ENCODE measurements around the gene ALX4. TPM values are rescaled to one million over a fixed set of nuclear protein-coding genes. Genes with fewer than 3 reads are reported as not detected.
A peak's percentile ranks its signal among the peaks of the same experiment; 100 is the strongest.

Gene ALX4
- total and polyA plus RNA-seq, 7 donors = 0.04 to 0.23 (median 0.14) TPM; not detected in 1

DNA sequence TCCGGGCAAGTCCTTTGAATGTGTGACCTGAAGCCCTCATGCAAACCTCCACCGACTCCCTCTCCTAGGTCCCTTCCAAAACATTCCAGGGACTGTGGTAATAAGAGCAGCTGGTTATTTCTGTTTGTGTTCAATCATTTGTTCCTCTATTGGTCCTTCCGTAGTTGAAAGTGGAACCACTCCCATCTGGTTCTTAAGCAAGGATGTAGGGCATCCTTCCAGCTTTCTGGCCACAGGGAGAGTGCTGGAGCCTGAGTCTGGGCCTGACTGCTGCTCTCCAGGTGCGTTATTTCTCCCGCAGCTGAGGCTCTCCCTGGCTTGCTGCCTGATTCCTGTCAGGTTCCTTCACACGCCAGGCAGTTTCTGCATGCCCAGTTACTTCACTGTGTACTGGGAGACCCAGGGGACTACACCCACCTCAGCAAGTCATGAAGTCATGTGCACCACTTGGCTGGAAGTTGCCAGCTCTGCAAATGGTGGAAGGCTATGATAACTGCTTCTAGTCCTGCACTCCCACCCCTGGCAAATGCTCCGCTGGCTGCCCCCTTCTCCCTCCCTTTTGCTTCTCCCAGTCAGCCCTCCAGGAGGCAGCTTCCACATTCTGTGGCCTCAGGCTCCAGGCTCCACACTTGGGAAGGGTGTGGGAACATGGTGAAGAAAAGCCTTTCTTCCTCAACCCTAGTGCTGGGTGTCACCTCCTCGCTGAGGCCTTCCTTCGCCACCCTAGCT, 4.0 kb upstream of the ALX4 start:
- TF ChIP-seq, protein P1, sequence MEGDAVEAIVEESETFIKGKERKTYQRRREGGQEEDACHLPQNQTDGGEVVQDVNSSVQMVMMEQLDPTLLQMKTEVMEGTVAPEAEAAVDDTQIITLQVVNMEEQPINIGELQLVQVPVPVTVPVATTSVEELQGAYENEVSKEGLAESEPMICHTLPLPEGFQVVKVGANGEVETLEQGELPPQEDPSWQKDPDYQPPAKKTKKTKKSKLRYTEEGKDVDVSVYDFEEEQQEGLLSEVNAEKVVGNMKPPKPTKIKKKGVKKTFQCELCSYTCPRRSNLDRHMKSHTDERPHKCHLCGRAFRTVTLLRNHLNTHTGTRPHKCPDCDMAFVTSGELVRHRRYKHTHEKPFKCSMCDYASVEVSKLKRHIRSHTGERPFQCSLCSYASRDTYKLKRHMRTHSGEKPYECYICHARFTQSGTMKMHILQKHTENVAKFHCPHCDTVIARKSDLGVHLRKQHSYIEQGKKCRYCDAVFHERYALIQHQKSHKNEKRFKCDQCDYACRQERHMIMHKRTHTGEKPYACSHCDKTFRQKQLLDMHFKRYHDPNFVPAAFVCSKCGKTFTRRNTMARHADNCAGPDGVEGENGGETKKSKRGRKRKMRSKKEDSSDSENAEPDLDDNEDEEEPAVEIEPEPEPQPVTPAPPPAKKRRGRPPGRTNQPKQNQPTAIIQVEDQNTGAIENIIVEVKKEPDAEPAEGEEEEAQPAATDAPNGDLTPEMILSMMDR (IDR thresholded peaks at IDR 0.05) = no peak
- WGBS, 3 donors = 32 to 41% (median 34%) methylated on average over 9 of the region's 9 CpGs
- H3K27me3 ChIP-seq (ENCODE audit: insufficient read depth in 3 of 3, low read length in 2 of 3) = peaks cover 4 to 98% (median 56%) of the 10 kb centered on the region in 3 donors
- intact Hi-C loops (cut with DNase I) = no loop called here
- ATAC-seq (no peak), DNase-seq (no peak)
- H3K4me1 ChIP-seq = peaks cover 31% of the 10 kb centered on the region
- H3K9me3 ChIP-seq = no peaks in the 10 kb centered on the region
- no peaks in the 10 kb centered on the region for H3K36me3 ChIP-seq (ENCODE audit: insufficient read depth in 1 of 2, low read depth in 1 of 2)
- no peak overlapping the region for H3K27ac ChIP-seq
- no peak overlapping the region for H3K4me3 ChIP-seq

DNA sequence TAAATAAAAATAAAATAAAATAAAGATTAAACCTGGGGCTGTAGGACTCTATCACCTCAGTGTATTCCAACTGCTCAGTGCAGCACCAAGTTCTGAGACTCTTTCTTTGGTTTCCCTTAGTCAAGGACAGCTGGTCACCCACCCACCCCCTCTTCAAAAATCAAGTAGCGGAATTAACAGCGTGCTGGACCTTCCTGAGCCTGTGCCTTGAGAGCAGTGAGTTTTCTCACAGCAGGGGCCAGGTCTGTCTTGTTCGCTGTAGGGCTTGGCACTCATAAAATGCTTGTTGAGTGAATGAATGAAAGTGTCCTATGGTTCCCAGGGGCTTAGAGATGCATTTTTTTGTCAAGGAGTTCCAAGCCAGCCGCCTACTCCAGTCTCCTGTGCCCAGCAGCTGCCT, 2.9 kb upstream of the ALX4 start:
- intact Hi-C loops (cut with DNase I) = no loop called here
- H3K36me3 ChIP-seq (ENCODE audit: insufficient read depth in 1 of 2, low read depth in 1 of 2) = no peaks in the 10 kb centered on the region
- peaks cover 0 to 98% (median 54%) of the 10 kb centered on the region in 3 donors for H3K27me3 ChIP-seq (ENCODE audit: insufficient read depth in 3 of 3, low read length in 2 of 3)
- DNase-seq (no peak), ATAC-seq (no peak)
- peaks cover 31% of the 10 kb centered on the region for H3K4me1 ChIP-seq
- WGBS, 3 donors = 31 to 51% (median 43%) methylated on average over 4 of the region's 4 CpGs
- no peak overlapping the region for H3K27ac ChIP-seq
- TF ChIP-seq, protein P1 (IDR thresholded peaks at IDR 0.05) = no peak
- no peak overlapping the region for H3K4me3 ChIP-seq
- H3K9me3 ChIP-seq = no peaks in the 10 kb centered on the region

DNA sequence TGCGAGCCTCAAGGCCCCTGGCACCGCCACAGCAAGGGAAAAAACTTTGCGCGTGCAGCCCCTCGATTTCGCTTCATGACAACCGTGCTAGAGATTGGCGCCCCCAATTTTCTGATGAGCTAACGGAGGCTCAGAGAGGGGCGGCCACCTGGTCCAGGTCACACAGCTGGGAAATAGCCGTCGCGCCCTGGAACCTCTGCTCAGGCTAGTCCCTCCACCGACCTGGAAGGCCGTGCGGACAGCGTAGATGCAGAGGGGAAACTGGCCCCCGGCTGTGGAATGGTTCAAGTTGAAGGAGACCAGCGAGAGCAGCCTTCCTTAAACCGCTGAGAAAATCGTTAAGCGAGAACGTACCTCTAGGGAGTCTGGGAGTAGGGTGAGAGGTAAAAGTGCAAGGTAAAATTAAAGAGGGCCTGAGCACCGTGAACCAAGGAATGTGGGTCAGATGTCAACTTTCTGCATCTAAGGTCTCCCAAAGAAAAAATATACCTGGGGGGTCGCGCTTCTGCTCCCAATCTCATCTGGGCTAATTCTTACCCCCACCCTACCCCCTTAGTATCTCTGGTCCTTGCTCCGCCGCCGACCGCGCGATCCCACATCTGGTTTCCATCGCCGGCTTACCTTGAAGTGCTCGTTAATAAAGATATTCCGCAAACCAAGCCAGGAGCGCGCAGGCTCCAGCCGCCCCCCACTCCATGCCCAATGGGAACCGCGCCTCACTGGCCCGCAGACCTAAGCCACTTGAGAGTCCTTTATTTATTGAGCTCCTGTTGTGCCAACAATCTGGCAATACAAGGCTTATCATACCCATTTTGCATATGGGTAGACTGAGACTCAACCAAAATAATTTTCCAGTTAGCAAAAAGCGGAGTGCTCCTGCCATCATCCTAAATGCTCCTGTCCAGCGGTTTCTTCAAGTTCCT, 1.7 kb upstream of the ALX4 start:
- H3K27ac ChIP-seq = no peak overlapping the region
- WGBS, 3 donors = 15 to 24% (median 23%) methylated on average over 44 of the region's 44 CpGs
- peaks cover 25% of the 10 kb centered on the region for H3K4me1 ChIP-seq
- DNase-seq = no peak
- ATAC-seq = no peak
- peaks cover 0 to 98% (median 48%) of the 10 kb centered on the region in 3 donors for H3K27me3 ChIP-seq (ENCODE audit: insufficient read depth in 3 of 3, low read length in 2 of 3)
- intact Hi-C loops (cut with DNase I) = no loop called here
- no peaks in the 10 kb centered on the region for H3K36me3 ChIP-seq (ENCODE audit: insufficient read depth in 1 of 2, low read depth in 1 of 2)
- H3K9me3 ChIP-seq = no peaks in the 10 kb centered on the region
- H3K4me3 ChIP-seq = no peak overlapping the region
- TF ChIP-seq, protein P1 (IDR thresholded peaks at IDR 0.05) = no peak

DNA sequence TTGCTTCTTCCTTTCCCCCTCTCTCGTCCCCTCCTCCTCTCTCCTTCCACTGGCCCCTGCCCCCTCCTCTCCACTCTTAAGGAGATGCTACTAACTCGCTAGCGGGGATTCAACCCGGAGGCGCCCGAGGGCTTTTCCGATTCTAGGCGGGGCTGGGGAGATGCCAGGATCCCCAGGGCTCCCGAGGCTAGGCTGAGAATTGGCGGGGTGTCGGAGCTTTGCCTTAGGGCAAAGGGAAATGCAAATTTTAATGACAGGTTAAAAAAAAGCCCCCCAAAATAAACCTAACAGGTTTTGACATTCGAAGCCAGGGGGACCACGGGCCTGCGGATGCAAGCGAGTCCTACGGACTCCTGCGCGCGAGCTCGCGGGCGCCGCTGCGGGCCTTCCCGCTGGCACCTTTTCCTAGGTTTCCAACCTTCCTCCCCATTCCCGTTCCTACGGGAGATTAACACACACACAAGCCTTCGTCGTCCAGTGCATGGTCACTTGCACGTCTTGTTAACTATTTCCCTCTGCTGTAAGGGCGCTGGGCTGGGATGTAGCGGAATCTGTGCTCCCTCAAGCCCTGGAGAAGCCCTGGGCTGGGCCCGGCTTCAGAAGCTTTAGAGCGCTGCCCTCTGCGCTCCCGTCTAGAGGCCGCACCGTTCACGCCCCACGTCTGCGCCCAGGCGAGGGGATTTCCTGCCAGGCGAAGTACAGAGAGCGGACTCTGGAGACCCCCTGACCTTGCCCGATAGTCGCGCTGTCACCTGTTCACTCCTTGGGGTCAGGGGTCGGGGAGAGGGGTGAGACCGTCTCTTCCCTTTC, 729 bp upstream of the ALX4 start:
- peaks cover 0 to 98% (median 56%) of the 10 kb centered on the region in 3 donors for H3K27me3 ChIP-seq (ENCODE audit: insufficient read depth in 3 of 3, low read length in 2 of 3)
- peak overlapping the region; percentile 61 for H3K4me3 ChIP-seq
- WGBS, 3 donors = 8 to 9% (median 8%) methylated on average over 49 of the region's 49 CpGs
- peak in 1 of 4 donors; percentile 19 for ATAC-seq
- intact Hi-C loops (cut with DNase I) = no loop called here
- DNase-seq = no peak
- no peak overlapping the region for H3K27ac ChIP-seq
- peaks cover 19% of the 10 kb centered on the region for H3K4me1 ChIP-seq
- no peaks in the 10 kb centered on the region for H3K9me3 ChIP-seq
- TF ChIP-seq, protein P1 (IDR thresholded peaks at IDR 0.05) = no peak
- H3K36me3 ChIP-seq (ENCODE audit: insufficient read depth in 1 of 2, low read depth in 1 of 2) = no peaks in the 10 kb centered on the region
